Aorta (tissue), 5 donors: ENCODE measurements around the gene DYSF. TPM values are rescaled to one million over a fixed set of nuclear protein-coding genes. Genes with fewer than 3 reads are reported as not detected.
A peak's percentile ranks its signal among the peaks of the same experiment; 100 is the strongest.

ENCODE experiments used
- ATAC-seq: fragments of 200-7000 bp; cut with Tn5 transposase; one replicate; pipeline ENCODE4 v1.9.1; 2022; ENCODE audit warnings: moderate library complexity; ENCODE audit not compliant: low FRiP score
- DNase-seq, 2 donors: peaks; one replicate each; pipeline ENCODE4 v3.0.0-alpha.2; 2020
- H3K27ac ChIP-seq, 2 donors: one replicate each; pipeline ENCODE4 v1.5.1; 2013; ENCODE audit warnings: low read length in 2 of 2, mild to moderate bottlenecking in 2 of 2, moderate library complexity in 2 of 2, control low read depth in 1 of 2, inconsistent platforms in 1 of 2, low read depth in 1 of 2
- H3K27me3 ChIP-seq, 2 donors: one replicate each; pipeline ENCODE4 v1.6.1; 2013; ENCODE audit warnings: control low read depth in 1 of 2, low read length in 1 of 2, mild to moderate bottlenecking in 1 of 2, moderate library complexity in 1 of 2; ENCODE audit not compliant: insufficient read depth in 2 of 2, control insufficient read depth in 1 of 2
- H3K36me3 ChIP-seq, 2 donors: one replicate each; pipeline ENCODE4 v1.6.1; 2013; ENCODE audit warnings: control low read depth in 1 of 2, low read length in 1 of 2, mild to moderate bottlenecking in 1 of 2; ENCODE audit not compliant: insufficient read depth in 2 of 2, control insufficient read depth in 1 of 2
- H3K4me1 ChIP-seq, 2 donors: one replicate each; pipeline ENCODE4 v1.6.1; 2013; ENCODE audit warnings: low read length in 2 of 2, control low read depth in 1 of 2, mild to moderate bottlenecking in 1 of 2, moderate library complexity in 1 of 2; ENCODE audit not compliant: insufficient read depth in 2 of 2, control insufficient read depth in 1 of 2
- H3K4me3 ChIP-seq, 2 donors: one replicate each; pipeline ENCODE4 v1.5.1; 2013; ENCODE audit warnings: low read length in 2 of 2, control low read depth in 1 of 2, mild to moderate bottlenecking in 1 of 2
- H3K9me3 ChIP-seq: one replicate; pipeline ENCODE4 v1.6.1; 2013; ENCODE audit warnings: mild to moderate bottlenecking, low read length; ENCODE audit not compliant: control insufficient read depth
- WGBS, 2 donors: extraction: QIAGEN DNeasy Blood & Tissue Kit; methylation state at CpG; one replicate each; pipeline ENCODE4 v1.1.7; 2013; 5-methylcytosine and 5-hydroxymethylcytosine counted together
- intact Hi-C, 2 donors: fragments of 100-400 bp; cut with DNase I; formaldehyde crosslinking; loops; one replicate each; pipeline versions ENCODE4 v1.14.2 to v1.15.0; 2022
- polyA plus RNA-seq, 2 donors: library from polyadenylated mRNA; stranded (reverse); fragments of 200-250 nt; gene quantifications; one replicate each; pipeline ENCODE4 v1.2.3, GENCODE V29; 2013
- total RNA-seq, 2 donors: library from RNA; stranded (reverse); fragmentation: NEBNext Ultra II Directional; extraction: Animal tissue kit (Norgen Biotek cat#: 25700); gene quantifications; one replicate each; pipeline ENCODE4 v1.2.1, GENCODE V29; 2021
- donor health status: healthy with polysubstance abuse.
- donor health status: Bipolar disorder and iron deficiency.
- donor health status: DM: no; HTN: no; CAD: no.
- donor health status: DM: no; HTN: no; CAD: no.
- donor health status: DM: yes; HTN: yes; CAD: no.

Gene DYSF
- total and polyA plus RNA-seq, 4 donors, result 3.1 to 28.8 (median 17.5) TPM

GRCh38 chr2:71465961-71466300, 12.6 kb downstream of the DYSF start:
- DNase-seq (no peak), ATAC-seq (no peak)
- H3K27me3 ChIP-seq, result no peaks in the 10 kb centered on the region
- no peaks in the 10 kb centered on the region for H3K9me3 ChIP-seq
- intact Hi-C loops, result loop anchor here in 1 of 2 donors (2.0 kb wide), 1 partner anchor 45 kb away; no protein-coding TSS in a partner anchor
- peak overlapping the region in 1 of 2 donors; percentile 69 for H3K4me3 ChIP-seq
- no peaks in the 10 kb centered on the region for H3K36me3 ChIP-seq
- WGBS, 2 donors, result 14 to 17% methylated on average over 15 to 23 of the region's 23 CpGs
- H3K27ac ChIP-seq, result no peak overlapping the region
- no peaks in the 10 kb centered on the region for H3K4me1 ChIP-seq

GRCh38 chr2:71466301-71467179, 13.2 kb downstream of the DYSF start:
- WGBS, 2 donors, result 1% methylated on average over 68 to 78 of the region's 78 CpGs
- no peak overlapping the region for H3K27ac ChIP-seq
- H3K36me3 ChIP-seq, result no peaks in the 10 kb centered on the region
- intact Hi-C loops, result loop anchor here in 1 of 2 donors (2.0 kb wide), 1 partner anchor 44 kb away; no protein-coding TSS in a partner anchor
- H3K4me1 ChIP-seq, result no peaks in the 10 kb centered on the region
- ATAC-seq, result peak; percentile 71
- peak; percentile 63 to 83 for DNase-seq
- no peaks in the 10 kb centered on the region for H3K27me3 ChIP-seq
- H3K9me3 ChIP-seq, result no peaks in the 10 kb centered on the region
- peak overlapping the region; percentile 20 to 69 for H3K4me3 ChIP-seq

GRCh38 chr2:71467180-71467815, 13.9 kb downstream of the DYSF start:
- whole genome bisulfite sequencing, 2 donors, result 31 to 35% methylated on average over 7 of the region's 7 CpGs
- ATAC-seq (no peak), DNase-seq (no peak)
- intact Hi-C loops, result loop anchor here in 1 of 2 donors (2.0 kb wide), 1 partner anchor 44 kb away; no protein-coding TSS in a partner anchor
- Histone ChIP-seq H3K27me3 (no peaks in the 10 kb centered on the region), H3K9me3 (no peaks in the 10 kb centered on the region), H3K27ac (no peak overlapping the region), H3K36me3 (no peaks in the 10 kb centered on the region), H3K4me1 (no peaks in the 10 kb centered on the region), H3K4me3 (peak overlapping the region; percentile 20 to 69)

- intact Hi-C loops, result no loop called here
- Histone ChIP-seq H3K4me3 (no peak overlapping the region), H3K9me3 (no peaks in the 10 kb centered on the region), H3K36me3 (no peaks in the 10 kb centered on the region), H3K27ac (no peak overlapping the region), H3K4me1 (no peaks in the 10 kb centered on the region), H3K27me3 (no peaks in the 10 kb centered on the region)
- 82 to 91% methylated on average over 11 of the region's 11 CpGs for WGBS, 2 donors
- no peak for ATAC-seq
- no peak for DNase-seq
These were observed 15.1 kb downstream of the DYSF start for GRCh38 chr2:71468279-71469015.

GRCh38 chr2:71469403-71470398, 16.3 kb downstream of the DYSF start:
- ATAC-seq, result no peak
- WGBS, 2 donors, result 57 to 68% methylated on average over 8 of the region's 8 CpGs
- DNase-seq, result no peak

GRCh38 chr2:71471276-71471675, 17.9 kb downstream of the DYSF start:
- H3K27me3 ChIP-seq, result no peaks in the 10 kb centered on the region
- no peak for ATAC-seq
- no peak overlapping the region for H3K4me3 ChIP-seq
- 74 to 75% methylated on average over 1 of the region's 1 CpG for WGBS, 2 donors
- no peak overlapping the region for H3K27ac ChIP-seq
- no peaks in the 10 kb centered on the region for H3K4me1 ChIP-seq
- H3K9me3 ChIP-seq, result no peaks in the 10 kb centered on the region
- DNase-seq, result peak in 1 of 2 donors; percentile 3
- H3K36me3 ChIP-seq, result no peaks in the 10 kb centered on the region
- intact Hi-C loops, result no loop called here

More at GRCh38 chr2:71469403-71470398, 16.3 kb downstream of the DYSF start:
- H3K4me3 ChIP-seq, result no peak overlapping the region
- H3K36me3 ChIP-seq, result no peaks in the 10 kb centered on the region
- no peak overlapping the region for H3K27ac ChIP-seq
- intact Hi-C loops, result no loop called here
- H3K4me1 ChIP-seq, result no peaks in the 10 kb centered on the region
- no peaks in the 10 kb centered on the region for H3K27me3 ChIP-seq
- no peaks in the 10 kb centered on the region for H3K9me3 ChIP-seq

DNA sequence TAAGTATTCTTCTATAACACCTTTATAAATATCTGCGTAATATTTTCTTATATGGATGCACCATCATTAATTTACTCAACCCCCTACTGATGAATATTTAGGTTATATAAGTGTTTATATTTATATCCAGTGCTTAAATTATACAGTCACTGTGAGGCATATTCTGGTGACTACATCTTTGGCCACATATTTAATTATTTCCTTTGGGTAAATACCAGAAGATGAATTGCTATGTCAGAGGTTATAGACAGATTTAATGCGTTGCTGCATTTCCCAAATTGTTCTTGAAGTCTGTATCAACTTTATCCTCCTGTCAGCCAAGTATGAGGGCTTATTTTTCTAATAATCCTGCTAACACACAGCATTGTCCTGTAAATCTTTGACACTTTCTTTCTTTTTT, 18.7 kb downstream of the DYSF start:
- DNase-seq (no peak), ATAC-seq (no peak)
- H3K9me3 ChIP-seq, result no peaks in the 10 kb centered on the region
- 55 to 63% methylated on average over 2 of the region's 2 CpGs for WGBS, 2 donors
- H3K27ac ChIP-seq, result no peak overlapping the region
- H3K4me3 ChIP-seq, result no peak overlapping the region
- no peaks in the 10 kb centered on the region for H3K36me3 ChIP-seq
- H3K27me3 ChIP-seq, result no peaks in the 10 kb centered on the region
- intact Hi-C loops, result no loop called here
- no peaks in the 10 kb centered on the region for H3K4me1 ChIP-seq
